ENCODE data around the gene STK39.
"Not testable (repeated sequence)": the region's sequence is repeated elsewhere in the genome, so short reads cannot be mapped to it uniquely, and the experiment has no call there.

STK39 gene

GRCh38 chr2:168042127-168042824, 205.1 kb downstream of the STK39 start:
- DNase-seq (ENCODE audit: low spot score): not testable (repeated sequence)

- no peak for DNase-seq (ENCODE audit: low spot score)
Measured at GRCh38 chr2:168039881-168040280, 207.5 kb downstream of the STK39 start.

- no peak for DNase-seq (ENCODE audit: low spot score)
Measured at GRCh38 chr2:168037778-168038177, 209.6 kb downstream of the STK39 start.

- DNase-seq (ENCODE audit: low spot score): no peak
Measured at GRCh38 chr2:168035458-168035857, 211.9 kb downstream of the STK39 start.

GRCh38 chr2:168034616-168035015, 212.8 kb downstream of the STK39 start:
- DNase-seq (ENCODE audit: low spot score): no peak

- no peak for DNase-seq (ENCODE audit: low spot score)
Measured at GRCh38 chr2:168033966-168034365, 213.4 kb downstream of the STK39 start.

- no peak for DNase-seq (ENCODE audit: low spot score)
Measured at GRCh38 chr2:168032091-168032490, 215.3 kb downstream of the STK39 start.

- no peak for DNase-seq (ENCODE audit: low spot score)
Measured at GRCh38 chr2:168030862-168031624, 216.4 kb downstream of the STK39 start.

- DNase-seq (ENCODE audit: low spot score): no peak
Measured at GRCh38 chr2:168029071-168029470, 218.3 kb downstream of the STK39 start.

GRCh38 chr2:168028362-168028761, 219.0 kb downstream of the STK39 start:
- no peak for DNase-seq (ENCODE audit: low spot score)

GRCh38 chr2:168025487-168026202, 221.8 kb downstream of the STK39 start:
- no peak for DNase-seq (ENCODE audit: low spot score)

- DNase-seq (ENCODE audit: low spot score): no peak
Measured at GRCh38 chr2:168024459-168024858, 222.9 kb downstream of the STK39 start.

GRCh38 chr2:168021800-168022587, 225.4 kb downstream of the STK39 start:
- no peak for DNase-seq (ENCODE audit: low spot score)

GRCh38 chr2:168015274-168015953, 232.0 kb downstream of the STK39 start:
- no peak for DNase-seq (ENCODE audit: low spot score)

- no peak for DNase-seq (ENCODE audit: low spot score)
Measured at GRCh38 chr2:168009900-168010299, 237.5 kb downstream of the STK39 start.

- DNase-seq (ENCODE audit: low spot score): no peak
Measured at GRCh38 chr2:168008646-168009195, 238.7 kb downstream of the STK39 start.

- no peak for DNase-seq (ENCODE audit: low spot score)
Measured at GRCh38 chr2:168006498-168006897, 240.9 kb downstream of the STK39 start.

GRCh38 chr2:168005586-168005985, 241.8 kb downstream of the STK39 start:
- no peak for DNase-seq (ENCODE audit: low spot score)

- DNase-seq (ENCODE audit: low spot score): no peak
Measured at GRCh38 chr2:168003876-168004275, 243.5 kb downstream of the STK39 start.

- peak; percentile 24 for DNase-seq (ENCODE audit: low spot score)
Measured at GRCh38 chr2:168002021-168002553, 245.3 kb downstream of the STK39 start.

- DNase-seq (ENCODE audit: low spot score): no peak
Measured at GRCh38 chr2:167992278-167992677, 255.1 kb downstream of the STK39 start.

Measured in CD4-positive, alpha-beta T cell treated with Interleukin-2 at 100 ng/mL for 4 hours (primary cell).